ACC112 (cell line): ENCODE measurements around the gene NTM.

Experiments used
- H2AFZ ChIP-seq: fragments of 200-600 bp; sonication (generic); one replicate; pipeline ENCODE4 v1.6.0; 2017; ENCODE audit warnings: antibody characterized with exemption, low read length; ENCODE audit not compliant: unreplicated experiment
- H3K27ac ChIP-seq: fragments of 200-600 bp; sonication (generic); 2 replicates; pipeline ENCODE4 v1.5.1; 2014; ENCODE audit warnings: low read depth, mild to moderate bottlenecking, antibody characterized with exemption, low read length, moderate library complexity
- H3K27me3 ChIP-seq: fragments of 200-600 bp; sonication (generic); 2 replicates; pipeline ENCODE4 v1.6.1; 2014; ENCODE audit warnings: mild to moderate bottlenecking, antibody characterized with exemption, low read length, moderate library complexity, mixed read lengths; ENCODE audit not compliant: insufficient read depth
- H3K36me3 ChIP-seq: fragments of 200-600 bp; sonication (generic); 2 replicates; pipeline ENCODE4 v1.6.1; 2016; ENCODE audit warnings: mild to moderate bottlenecking, antibody characterized with exemption, low read length, moderate library complexity, mixed read lengths; ENCODE audit not compliant: insufficient read depth
- H3K4me1 ChIP-seq: fragments of 200-600 bp; sonication (generic); one replicate; pipeline ENCODE4 v1.6.1; 2016; ENCODE audit warnings: low read length, mixed read lengths; ENCODE audit not compliant: insufficient read depth, unreplicated experiment, control insufficient read depth
- H3K4me3 ChIP-seq: fragments of 200-600 bp; sonication (generic); 2 replicates; pipeline ENCODE4 v1.5.1; 2014; ENCODE audit warnings: mild to moderate bottlenecking, low read depth, low read length
- H3K79me2 ChIP-seq: fragments of 200-600 bp; sonication (generic); one replicate; pipeline ENCODE4 v1.6.0; 2016; ENCODE audit warnings: low read length; ENCODE audit not compliant: control insufficient read depth, unreplicated experiment, insufficient read depth

The NTM gene

DNA sequence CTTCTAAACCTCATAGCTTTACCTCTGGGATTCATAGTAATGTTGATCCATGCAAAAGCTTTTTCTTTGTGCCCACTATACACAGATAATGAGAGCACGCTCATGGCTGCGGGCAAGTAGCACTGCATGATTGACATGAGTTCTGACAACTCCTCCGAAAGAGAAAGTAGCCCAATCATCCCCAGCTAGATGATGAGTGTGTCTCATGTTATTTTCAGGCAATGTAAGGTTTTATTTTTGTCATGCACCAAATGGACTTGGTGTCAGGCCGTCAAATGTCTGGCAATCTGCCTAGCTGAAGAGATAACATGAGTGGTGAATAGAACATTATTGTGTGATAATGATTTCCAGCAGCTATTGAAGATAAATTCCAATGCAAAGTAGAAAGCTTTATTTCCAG is 662.6 kb downstream of the NTM start:
- peak overlapping the region; percentile 15; the same call in 1 of the 2 replicates for H3K4me3 ChIP-seq
- no peaks in the 10 kb centered on the region for H3K27me3 ChIP-seq
- peak overlapping the region; percentile 37; the same call in 1 of the 2 replicates for H3K27ac ChIP-seq
- H3K36me3 ChIP-seq, result no peaks in the 10 kb centered on the region
- peaks cover 18% of the 10 kb centered on the region for H3K4me1 ChIP-seq
- no peak overlapping the region for H2AFZ ChIP-seq
- no peaks in the 10 kb centered on the region for H3K79me2 ChIP-seq

DNA sequence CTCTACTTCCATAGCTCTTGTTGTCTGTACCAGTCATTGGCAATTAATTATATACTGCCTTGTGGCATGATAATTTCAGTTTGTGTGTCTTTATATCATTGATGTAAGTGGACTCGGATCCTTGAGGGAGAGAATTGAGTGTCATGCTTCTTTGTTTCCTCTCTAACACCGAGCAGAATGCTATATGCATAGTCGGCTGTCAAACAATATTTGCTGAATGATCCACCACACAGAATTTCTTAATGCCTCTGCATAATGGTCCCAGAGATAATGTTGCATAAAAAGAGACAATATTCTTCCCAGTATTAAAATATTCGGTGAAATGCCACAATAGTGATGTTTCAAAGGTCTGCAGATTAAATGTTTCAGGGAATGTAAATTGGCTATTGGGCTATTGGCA is 664.8 kb downstream of the NTM start:
- Histone ChIP-seq H3K27ac (no peak overlapping the region), H3K79me2 (no peaks in the 10 kb centered on the region), H3K36me3 (no peaks in the 10 kb centered on the region), H3K4me3 (no peak overlapping the region), H2AFZ (no peak overlapping the region), H3K27me3 (no peaks in the 10 kb centered on the region), H3K4me1 (peaks cover 15% of the 10 kb centered on the region)

DNA sequence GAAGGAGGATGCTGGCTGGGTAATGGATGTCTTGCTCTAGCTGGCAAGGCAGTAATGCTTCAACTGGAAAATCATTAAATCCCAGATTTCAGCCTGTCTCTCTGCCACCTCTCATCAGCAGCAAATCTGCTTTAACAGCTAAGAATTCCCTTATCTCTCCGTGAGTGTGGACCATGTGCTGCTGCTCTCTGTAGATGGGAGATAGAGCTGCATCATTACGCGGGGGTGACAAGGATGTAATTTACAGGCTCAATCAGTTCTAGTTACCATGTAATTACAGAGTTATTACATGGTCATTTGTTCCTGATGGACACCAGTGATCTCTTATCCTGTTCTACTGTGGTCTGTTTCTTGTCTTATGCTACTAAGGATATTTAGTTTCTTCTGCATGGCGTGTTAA is 665.4 kb downstream of the NTM start:
- Histone ChIP-seq H3K4me3 (no peak overlapping the region), H3K27ac (no peak overlapping the region), H3K79me2 (no peaks in the 10 kb centered on the region), H2AFZ (no peak overlapping the region), H3K27me3 (no peaks in the 10 kb centered on the region), H3K36me3 (no peaks in the 10 kb centered on the region), H3K4me1 (peaks cover 15% of the 10 kb centered on the region)

DNA sequence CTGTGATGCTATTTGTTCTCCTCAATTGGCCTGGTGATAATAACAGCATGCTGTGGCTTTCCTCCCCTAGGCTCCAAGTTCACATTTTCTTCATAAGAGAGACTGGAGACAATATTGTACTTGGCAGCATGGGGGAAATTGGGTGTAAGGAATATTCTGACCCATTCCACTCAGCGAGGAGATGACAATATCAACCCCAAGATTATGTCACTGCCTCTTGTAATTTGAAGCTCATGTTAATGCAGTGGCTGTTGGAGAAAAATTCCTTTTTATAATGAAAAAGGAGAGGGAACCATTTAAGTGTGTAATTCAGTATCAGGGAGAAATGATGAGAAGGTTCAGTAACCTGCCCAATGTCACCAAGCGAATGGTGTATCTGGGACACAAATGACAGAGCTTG is 665.8 kb downstream of the NTM start:
- Histone ChIP-seq H3K79me2 (no peaks in the 10 kb centered on the region), H3K4me1 (peaks cover 15% of the 10 kb centered on the region), H3K27ac (no peak overlapping the region), H2AFZ (no peak overlapping the region), H3K27me3 (no peaks in the 10 kb centered on the region), H3K4me3 (no peak overlapping the region), H3K36me3 (no peaks in the 10 kb centered on the region)

DNA sequence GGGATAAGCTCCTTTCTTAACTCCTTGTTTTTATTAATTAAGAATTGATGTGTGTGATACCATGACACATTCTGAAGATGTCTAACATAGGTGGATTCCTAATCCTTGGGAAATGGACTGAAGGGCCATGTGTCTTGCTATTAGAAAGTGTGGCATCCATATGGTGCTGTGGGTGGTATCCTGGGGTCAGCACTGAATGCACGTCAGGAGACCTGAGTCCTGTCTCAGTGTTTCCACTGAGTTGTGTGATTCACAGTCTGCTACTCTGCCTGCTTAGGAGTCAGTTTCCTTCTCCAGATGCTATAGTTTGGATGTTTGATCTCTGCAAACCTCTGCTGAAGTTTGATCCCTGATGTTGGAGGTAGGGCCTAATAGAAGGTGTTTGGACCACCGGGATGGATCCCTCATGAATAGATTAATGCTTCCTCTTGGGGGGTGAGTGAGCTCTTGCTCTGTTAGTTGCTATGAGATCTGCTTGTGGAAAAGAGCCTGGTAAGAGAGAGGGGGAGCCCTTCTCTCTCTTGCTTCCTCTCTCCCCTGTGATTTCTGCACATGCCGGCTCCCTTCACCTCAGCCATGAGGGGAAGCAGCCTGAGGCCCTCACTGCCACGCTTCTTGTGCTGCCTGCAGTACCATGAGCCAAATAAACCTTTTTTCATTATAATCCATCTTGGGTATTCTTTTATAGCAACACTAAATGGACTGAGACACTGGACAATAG is 666.5 kb downstream of the NTM start:
- H3K4me1 ChIP-seq, result peaks cover 15% of the 10 kb centered on the region
- no peak overlapping the region for H3K4me3 ChIP-seq
- H3K36me3 ChIP-seq, result no peaks in the 10 kb centered on the region
- H3K27ac ChIP-seq, result no peak overlapping the region
- no peaks in the 10 kb centered on the region for H3K79me2 ChIP-seq
- no peaks in the 10 kb centered on the region for H3K27me3 ChIP-seq
- H2AFZ ChIP-seq, result no peak overlapping the region

DNA sequence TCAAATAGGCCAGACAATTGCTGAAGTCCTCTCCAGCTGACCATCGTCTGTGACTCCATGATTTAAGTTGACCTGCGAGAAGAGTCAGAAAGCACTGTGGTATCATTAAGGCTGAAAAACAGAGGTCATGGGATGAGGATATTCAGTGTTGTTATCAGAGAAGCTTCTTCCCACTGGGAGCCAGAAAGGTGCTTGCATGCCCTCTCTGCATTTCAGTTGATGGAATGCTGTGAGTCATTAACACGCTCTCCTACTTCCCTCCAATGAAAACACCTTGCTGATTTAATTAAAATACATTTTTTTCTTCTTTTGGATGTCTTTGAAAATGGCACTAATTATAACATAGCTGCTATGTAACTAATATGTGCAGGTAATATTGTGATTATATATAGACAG is 667.0 kb downstream of the NTM start:
- Histone ChIP-seq H2AFZ (no peak overlapping the region), H3K27ac (no peak overlapping the region), H3K27me3 (no peaks in the 10 kb centered on the region), H3K79me2 (no peaks in the 10 kb centered on the region), H3K4me1 (peaks cover 11% of the 10 kb centered on the region), H3K36me3 (no peaks in the 10 kb centered on the region), H3K4me3 (no peak overlapping the region)

DNA sequence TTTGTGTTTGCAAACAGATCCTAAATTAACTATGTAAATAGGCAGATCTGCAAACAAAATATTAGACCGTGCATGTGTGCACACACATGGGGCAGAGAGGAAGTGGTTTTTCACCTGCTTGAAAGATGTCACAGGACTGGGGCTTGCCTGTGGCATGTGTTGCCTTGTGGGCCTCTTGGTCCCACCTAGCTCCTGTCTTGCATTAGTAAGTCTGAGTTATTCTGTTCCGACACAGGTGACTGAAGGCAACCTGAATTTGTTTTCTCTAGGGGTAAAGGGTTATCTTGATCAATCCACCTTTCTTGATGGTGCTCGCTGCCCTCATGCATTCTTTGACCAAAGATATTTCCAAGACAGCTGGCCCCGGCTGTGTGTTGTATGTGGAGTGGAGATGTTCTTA is 667.5 kb downstream of the NTM start:
- Histone ChIP-seq H3K27me3 (no peaks in the 10 kb centered on the region), H3K27ac (no peak overlapping the region), H3K36me3 (no peaks in the 10 kb centered on the region), H3K4me3 (no peak overlapping the region), H3K4me1 (peaks cover 6% of the 10 kb centered on the region), H3K79me2 (no peaks in the 10 kb centered on the region), H2AFZ (no peak overlapping the region)

DNA sequence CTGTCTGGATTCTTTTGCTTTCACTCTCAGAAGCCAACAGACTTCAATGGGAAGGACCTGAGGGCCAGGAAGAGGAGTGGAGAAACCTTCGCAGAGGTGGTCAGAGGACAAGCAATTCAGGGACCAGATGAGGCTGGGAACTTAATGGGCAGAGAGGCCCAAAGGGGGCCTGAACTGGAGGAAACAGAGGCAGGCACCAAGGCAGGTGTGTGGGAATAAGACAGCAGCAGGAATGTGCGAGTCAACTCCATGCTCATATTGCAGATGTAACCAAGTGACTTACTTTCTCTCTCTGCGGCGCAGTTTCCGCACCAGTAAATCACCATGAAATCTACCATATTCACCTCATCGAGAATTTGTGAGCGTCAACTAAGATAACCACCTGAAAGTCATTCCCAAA is 669.1 kb downstream of the NTM start:
- no peaks in the 10 kb centered on the region for H3K79me2 ChIP-seq
- H2AFZ ChIP-seq, result no peak overlapping the region
- H3K27me3 ChIP-seq, result no peaks in the 10 kb centered on the region
- no peaks in the 10 kb centered on the region for H3K36me3 ChIP-seq
- no peak overlapping the region for H3K27ac ChIP-seq
- H3K4me3 ChIP-seq, result no peak overlapping the region
- H3K4me1 ChIP-seq, result no peaks in the 10 kb centered on the region

DNA sequence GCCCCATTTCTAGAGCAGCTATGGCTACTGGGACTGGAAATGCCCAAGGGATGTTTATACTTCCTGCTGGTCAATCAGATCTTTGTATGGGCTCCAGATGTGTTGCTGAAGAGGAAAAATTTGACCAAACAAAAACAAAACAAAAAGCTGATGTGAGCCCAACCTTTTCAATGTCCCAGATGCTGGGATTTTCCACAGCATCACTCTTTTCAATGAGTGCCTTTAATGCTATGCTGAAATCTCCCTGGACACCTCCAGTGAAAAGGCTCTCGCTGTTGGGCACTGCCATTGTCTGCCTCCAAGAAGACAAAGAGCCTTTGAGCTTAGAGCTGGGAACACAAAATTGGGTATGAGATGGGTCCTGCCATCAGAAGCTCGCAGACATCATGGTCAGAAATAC is 671.9 kb downstream of the NTM start:
- Histone ChIP-seq H3K36me3 (no peaks in the 10 kb centered on the region), H3K4me1 (no peaks in the 10 kb centered on the region), H2AFZ (no peak overlapping the region), H3K27me3 (no peaks in the 10 kb centered on the region), H3K27ac (no peak overlapping the region), H3K79me2 (no peaks in the 10 kb centered on the region), H3K4me3 (no peak overlapping the region)

DNA sequence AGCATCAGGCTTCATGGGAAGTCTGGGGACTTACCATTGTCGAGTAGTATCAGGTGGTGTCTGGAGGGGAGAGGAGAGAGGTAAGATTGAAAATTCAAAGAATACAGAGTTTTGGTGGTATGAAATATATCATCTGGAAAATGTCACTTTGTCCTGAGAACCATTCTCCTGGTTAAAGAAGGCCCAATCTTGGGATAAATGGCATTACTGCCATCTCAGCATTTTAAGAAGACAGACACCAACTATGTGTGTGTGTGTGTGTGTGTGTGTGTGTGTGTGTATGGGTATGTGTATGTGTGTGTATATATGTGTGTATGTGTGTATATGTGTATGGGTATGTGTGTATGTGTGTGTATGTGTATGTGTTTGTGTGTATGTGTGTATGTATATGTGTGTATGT is 673.3 kb downstream of the NTM start:
- H2AFZ ChIP-seq, result no peak overlapping the region
- no peaks in the 10 kb centered on the region for H3K27me3 ChIP-seq
- no peaks in the 10 kb centered on the region for H3K79me2 ChIP-seq
- H3K27ac ChIP-seq, result no peak overlapping the region
- H3K4me1 ChIP-seq, result no peaks in the 10 kb centered on the region
- no peak overlapping the region for H3K4me3 ChIP-seq
- H3K36me3 ChIP-seq, result no peaks in the 10 kb centered on the region

DNA sequence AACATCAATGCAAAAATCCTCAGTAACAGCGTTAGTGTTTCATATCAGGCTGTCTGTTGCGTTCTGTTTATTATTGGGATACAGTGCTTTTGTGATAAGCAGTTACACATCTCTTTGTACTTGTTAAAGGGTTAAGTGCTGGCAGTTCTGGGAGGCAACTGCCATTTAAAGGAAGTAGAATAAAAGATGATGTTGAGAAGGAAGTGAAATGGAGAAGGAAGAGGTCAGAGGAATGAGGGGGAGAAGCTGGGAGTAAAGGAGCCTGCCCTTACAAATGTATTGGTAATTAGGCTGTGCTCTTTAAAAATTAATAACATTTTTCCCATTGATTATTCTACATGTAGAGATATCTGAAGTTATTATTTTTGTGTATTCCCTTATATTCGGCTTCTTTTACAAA is 674.7 kb downstream of the NTM start:
- no peak overlapping the region for H2AFZ ChIP-seq
- no peak overlapping the region for H3K27ac ChIP-seq
- H3K4me3 ChIP-seq, result no peak overlapping the region
- no peaks in the 10 kb centered on the region for H3K79me2 ChIP-seq
- no peaks in the 10 kb centered on the region for H3K27me3 ChIP-seq
- no peaks in the 10 kb centered on the region for H3K36me3 ChIP-seq
- no peaks in the 10 kb centered on the region for H3K4me1 ChIP-seq
